ENCODE measurements around the gene RALB.

RALB gene

DNA sequence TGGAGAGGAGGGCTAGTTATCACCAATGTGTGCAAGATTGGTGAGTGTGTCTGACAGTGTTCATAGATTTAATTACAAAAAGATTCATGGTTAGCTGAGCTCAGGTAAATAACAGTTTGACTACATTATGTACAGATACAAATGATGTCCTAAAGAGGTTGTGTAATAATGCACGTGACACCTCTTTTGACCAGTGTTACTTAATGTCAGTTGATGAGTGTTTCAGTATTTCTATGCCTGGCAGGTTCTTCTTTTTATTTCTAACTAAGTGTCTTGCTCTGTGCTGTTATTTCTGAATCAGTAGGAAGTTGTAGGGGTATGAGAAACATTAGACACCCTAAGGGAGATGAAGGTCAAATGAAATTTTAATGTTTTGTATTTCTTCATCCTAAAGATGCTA, 85.4 kb downstream of the RALB start:
- no peak for TF ChIP-seq EP300 (IDR thresholded peaks at IDR 0.05; ENCODE audit: borderline replicate concordance)
- TF ChIP-seq RAD21 (IDR thresholded peaks at IDR 0.05; ENCODE audit: low read depth): no peak
- no peak for TF ChIP-seq FOXM1 (IDR thresholded peaks at IDR 0.05; ENCODE audit: borderline replicate concordance, low read depth)
- TF ChIP-seq CEBPB (IDR thresholded peaks at IDR 0.05): no peak
- no peak for TF ChIP-seq TEAD4 (IDR thresholded peaks at IDR 0.05)
- TF ChIP-seq, protein P1, sequence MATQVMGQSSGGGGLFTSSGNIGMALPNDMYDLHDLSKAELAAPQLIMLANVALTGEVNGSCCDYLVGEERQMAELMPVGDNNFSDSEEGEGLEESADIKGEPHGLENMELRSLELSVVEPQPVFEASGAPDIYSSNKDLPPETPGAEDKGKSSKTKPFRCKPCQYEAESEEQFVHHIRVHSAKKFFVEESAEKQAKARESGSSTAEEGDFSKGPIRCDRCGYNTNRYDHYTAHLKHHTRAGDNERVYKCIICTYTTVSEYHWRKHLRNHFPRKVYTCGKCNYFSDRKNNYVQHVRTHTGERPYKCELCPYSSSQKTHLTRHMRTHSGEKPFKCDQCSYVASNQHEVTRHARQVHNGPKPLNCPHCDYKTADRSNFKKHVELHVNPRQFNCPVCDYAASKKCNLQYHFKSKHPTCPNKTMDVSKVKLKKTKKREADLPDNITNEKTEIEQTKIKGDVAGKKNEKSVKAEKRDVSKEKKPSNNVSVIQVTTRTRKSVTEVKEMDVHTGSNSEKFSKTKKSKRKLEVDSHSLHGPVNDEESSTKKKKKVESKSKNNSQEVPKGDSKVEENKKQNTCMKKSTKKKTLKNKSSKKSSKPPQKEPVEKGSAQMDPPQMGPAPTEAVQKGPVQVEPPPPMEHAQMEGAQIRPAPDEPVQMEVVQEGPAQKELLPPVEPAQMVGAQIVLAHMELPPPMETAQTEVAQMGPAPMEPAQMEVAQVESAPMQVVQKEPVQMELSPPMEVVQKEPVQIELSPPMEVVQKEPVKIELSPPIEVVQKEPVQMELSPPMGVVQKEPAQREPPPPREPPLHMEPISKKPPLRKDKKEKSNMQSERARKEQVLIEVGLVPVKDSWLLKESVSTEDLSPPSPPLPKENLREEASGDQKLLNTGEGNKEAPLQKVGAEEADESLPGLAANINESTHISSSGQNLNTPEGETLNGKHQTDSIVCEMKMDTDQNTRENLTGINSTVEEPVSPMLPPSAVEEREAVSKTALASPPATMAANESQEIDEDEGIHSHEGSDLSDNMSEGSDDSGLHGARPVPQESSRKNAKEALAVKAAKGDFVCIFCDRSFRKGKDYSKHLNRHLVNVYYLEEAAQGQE (IDR thresholded peaks at IDR 0.05; ENCODE audit: low read depth): no peak
- TF ChIP-seq YY1 (IDR thresholded peaks at IDR 0.05; ENCODE audit: low read depth): no peak
- TF ChIP-seq ZBTB7A (IDR thresholded peaks at IDR 0.05; ENCODE audit: low read depth): no peak
- no peak for TF ChIP-seq CREB1 (IDR thresholded peaks at IDR 0.05; ENCODE audit: low read depth)
- TF ChIP-seq, protein P2, sequence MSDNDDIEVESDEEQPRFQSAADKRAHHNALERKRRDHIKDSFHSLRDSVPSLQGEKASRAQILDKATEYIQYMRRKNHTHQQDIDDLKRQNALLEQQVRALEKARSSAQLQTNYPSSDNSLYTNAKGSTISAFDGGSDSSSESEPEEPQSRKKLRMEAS (IDR thresholded peaks at IDR 0.05): no peak
- TF ChIP-seq, protein P3, sequence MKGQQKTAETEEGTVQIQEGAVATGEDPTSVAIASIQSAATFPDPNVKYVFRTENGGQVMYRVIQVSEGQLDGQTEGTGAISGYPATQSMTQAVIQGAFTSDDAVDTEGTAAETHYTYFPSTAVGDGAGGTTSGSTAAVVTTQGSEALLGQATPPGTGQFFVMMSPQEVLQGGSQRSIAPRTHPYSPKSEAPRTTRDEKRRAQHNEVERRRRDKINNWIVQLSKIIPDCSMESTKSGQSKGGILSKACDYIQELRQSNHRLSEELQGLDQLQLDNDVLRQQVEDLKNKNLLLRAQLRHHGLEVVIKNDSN (IDR thresholded peaks at IDR 0.05): no peak
- TF ChIP-seq TCF12 (IDR thresholded peaks at IDR 0.05; ENCODE audit: low read depth): no peak
- no peak for TF ChIP-seq EGR1 (IDR thresholded peaks at IDR 0.05)
- no peak for TF ChIP-seq NFIC (IDR thresholded peaks at IDR 0.05)
- TF ChIP-seq TAF1 (IDR thresholded peaks at IDR 0.05; ENCODE audit: low read depth): no peak

DNA sequence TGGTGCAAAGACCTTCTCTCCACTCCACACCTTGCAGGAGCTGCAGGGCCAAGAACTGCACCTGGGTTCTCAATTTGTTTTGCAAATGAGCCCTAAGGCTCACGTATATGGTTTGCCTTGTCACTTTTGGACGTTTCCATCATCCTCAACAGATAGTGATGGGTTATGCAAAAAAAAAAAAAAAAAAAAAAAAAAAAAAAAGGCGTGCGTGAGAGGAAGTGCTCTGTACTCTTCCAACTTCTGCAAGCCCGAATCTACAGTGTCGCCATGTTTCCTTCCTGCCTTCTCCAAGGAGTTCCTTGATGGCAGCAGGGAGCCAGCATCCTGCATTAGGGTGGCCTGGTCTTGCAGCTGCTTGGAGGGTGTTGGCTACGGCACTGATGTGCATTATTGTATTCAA, 89.3 kb downstream of the RALB start:
- TF ChIP-seq, protein P2 (IDR thresholded peaks at IDR 0.05): no peak
- TF ChIP-seq TEAD4 (IDR thresholded peaks at IDR 0.05) (no peak), CEBPB (IDR thresholded peaks at IDR 0.05) (no peak), CREB1 (IDR thresholded peaks at IDR 0.05; ENCODE audit: low read depth) (no peak), EGR1 (IDR thresholded peaks at IDR 0.05) (no peak), EP300 (IDR thresholded peaks at IDR 0.05; ENCODE audit: borderline replicate concordance) (no peak), ZBTB7A (IDR thresholded peaks at IDR 0.05; ENCODE audit: low read depth) (no peak), FOXM1 (IDR thresholded peaks at IDR 0.05; ENCODE audit: borderline replicate concordance, low read depth) (no peak)

DNA sequence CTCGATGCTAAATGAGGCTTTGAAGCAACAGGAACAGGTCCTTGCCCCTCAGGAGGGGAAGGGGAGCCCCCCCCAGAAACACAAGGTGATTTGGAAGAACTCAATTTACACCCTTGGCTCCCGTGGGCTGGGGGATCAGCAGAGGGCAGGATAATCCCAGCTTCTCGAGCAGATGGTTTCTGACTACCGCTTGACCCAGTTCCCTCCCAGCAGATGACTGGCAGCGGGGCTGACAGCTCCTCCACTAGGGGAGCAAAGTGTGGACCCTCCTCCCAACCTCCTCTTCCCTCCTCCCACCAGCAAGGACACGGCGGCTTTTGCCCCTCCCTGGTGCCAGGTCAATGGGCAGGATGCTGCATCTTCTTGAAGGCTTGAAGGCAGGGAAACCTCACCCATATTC, 89.8 kb downstream of the RALB start:
- TF ChIP-seq, protein P1 (IDR thresholded peaks at IDR 0.05; ENCODE audit: low read depth): no peak
- TF ChIP-seq YY1 (IDR thresholded peaks at IDR 0.05; ENCODE audit: low read depth) (no peak), CEBPB (IDR thresholded peaks at IDR 0.05) (no peak), TCF12 (IDR thresholded peaks at IDR 0.05; ENCODE audit: low read depth) (no peak), EP300 (IDR thresholded peaks at IDR 0.05; ENCODE audit: borderline replicate concordance) (no peak), FOXM1 (IDR thresholded peaks at IDR 0.05; ENCODE audit: borderline replicate concordance, low read depth) (no peak), TEAD4 (IDR thresholded peaks at IDR 0.05) (no peak), NFIC (IDR thresholded peaks at IDR 0.05) (no peak), ZBTB7A (IDR thresholded peaks at IDR 0.05; ENCODE audit: low read depth) (no peak), TAF1 (IDR thresholded peaks at IDR 0.05; ENCODE audit: low read depth) (no peak), EGR1 (IDR thresholded peaks at IDR 0.05) (no peak), RAD21 (IDR thresholded peaks at IDR 0.05; ENCODE audit: low read depth) (no peak)
- TF ChIP-seq, protein P3 (IDR thresholded peaks at IDR 0.05): no peak
- TF ChIP-seq, protein P2 (IDR thresholded peaks at IDR 0.05): no peak

DNA sequence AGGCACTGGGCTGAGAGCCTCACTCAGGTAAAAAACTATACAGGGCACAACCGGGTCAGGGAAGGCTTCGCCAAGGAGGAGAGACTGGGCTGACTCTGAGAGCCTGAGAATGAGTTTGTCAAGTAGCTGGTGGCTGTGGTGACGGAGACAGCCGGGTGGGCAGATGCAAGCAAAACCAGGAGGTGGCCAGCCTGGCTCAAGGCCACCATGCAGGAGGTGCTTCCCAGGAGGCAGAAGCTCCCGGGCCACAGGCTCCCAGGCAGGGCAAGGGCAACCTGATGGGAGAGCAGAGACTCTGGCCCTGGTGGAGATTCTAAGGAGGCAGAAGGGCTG, 90.4 kb downstream of the RALB start:
- TF ChIP-seq YY1 (IDR thresholded peaks at IDR 0.05; ENCODE audit: low read depth) (no peak), TEAD4 (IDR thresholded peaks at IDR 0.05) (no peak), EGR1 (IDR thresholded peaks at IDR 0.05) (no peak), FOXM1 (IDR thresholded peaks at IDR 0.05; ENCODE audit: borderline replicate concordance, low read depth) (no peak), TCF12 (IDR thresholded peaks at IDR 0.05; ENCODE audit: low read depth) (no peak), CEBPB (IDR thresholded peaks at IDR 0.05) (no peak), ZBTB7A (IDR thresholded peaks at IDR 0.05; ENCODE audit: low read depth) (no peak), NFIC (IDR thresholded peaks at IDR 0.05) (no peak), CREB1 (IDR thresholded peaks at IDR 0.05; ENCODE audit: low read depth) (no peak), TAF1 (IDR thresholded peaks at IDR 0.05; ENCODE audit: low read depth) (no peak), EP300 (IDR thresholded peaks at IDR 0.05; ENCODE audit: borderline replicate concordance) (no peak), RAD21 (IDR thresholded peaks at IDR 0.05; ENCODE audit: low read depth) (no peak)
- TF ChIP-seq, protein P2 (IDR thresholded peaks at IDR 0.05): no peak
- TF ChIP-seq, protein P3 (IDR thresholded peaks at IDR 0.05): no peak
- TF ChIP-seq, protein P1 (IDR thresholded peaks at IDR 0.05; ENCODE audit: low read depth): no peak
